Activated CD8-positive, alpha-beta memory T cell treated with anti-CD3 and anti-CD28 coated beads, Interleukin-2, amount 50 U/mL, for 1 hour (primary cell): ENCODE data around the gene L3MBTL4.
"Not testable (repeated sequence)": the region's sequence is repeated elsewhere in the genome, so short reads cannot be mapped to it uniquely, and the experiment has no call there.

Source experiments
- DNase-seq: peaks from one replicate; pipeline ENCODE4 v3.0.0-alpha.2; 2020; ENCODE audit errors: extremely low read depth

The L3MBTL4 gene

DNA sequence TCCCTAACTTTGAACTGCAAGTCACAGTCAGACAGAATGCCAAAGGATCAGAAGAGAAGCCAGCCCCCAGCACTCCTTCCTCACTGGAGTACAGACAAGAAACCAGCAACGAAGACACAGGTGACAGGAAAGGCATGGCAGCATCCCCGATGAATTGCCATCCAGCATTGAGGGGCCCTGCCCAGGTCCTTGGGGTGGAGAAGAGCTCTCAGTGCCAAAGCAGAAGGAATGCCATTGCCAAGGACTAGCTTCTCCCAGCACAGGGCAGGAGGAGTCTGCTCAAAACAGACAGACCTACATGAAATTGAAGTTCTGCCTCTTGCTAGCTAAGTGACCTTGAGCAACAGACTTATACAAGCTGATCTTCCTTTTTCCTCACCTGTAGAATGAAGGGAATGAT lies 220.1 kb downstream of the L3MBTL4 start:
- no peak for DNase-seq

DNA sequence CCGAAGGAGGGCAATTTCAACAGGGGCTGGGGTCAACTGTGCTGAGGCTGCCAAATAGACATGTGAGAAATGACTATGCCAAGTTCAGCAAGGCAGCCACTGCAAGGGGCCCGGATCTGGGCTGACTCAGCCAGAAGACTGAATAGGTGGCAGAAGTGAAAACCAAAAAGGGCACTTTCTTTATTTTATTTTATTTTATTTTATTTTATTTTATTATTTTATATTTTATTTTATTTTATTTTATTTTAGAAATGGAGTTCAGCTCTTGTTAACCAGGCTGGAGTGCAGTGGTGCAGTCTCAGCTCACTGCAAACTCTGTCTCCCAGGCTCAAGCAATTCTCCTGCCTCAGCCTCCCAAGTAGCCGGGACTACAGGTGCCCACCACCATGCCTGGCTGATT lies 228.9 kb downstream of the L3MBTL4 start:
- DNase-seq, result not testable (repeated sequence)

DNA sequence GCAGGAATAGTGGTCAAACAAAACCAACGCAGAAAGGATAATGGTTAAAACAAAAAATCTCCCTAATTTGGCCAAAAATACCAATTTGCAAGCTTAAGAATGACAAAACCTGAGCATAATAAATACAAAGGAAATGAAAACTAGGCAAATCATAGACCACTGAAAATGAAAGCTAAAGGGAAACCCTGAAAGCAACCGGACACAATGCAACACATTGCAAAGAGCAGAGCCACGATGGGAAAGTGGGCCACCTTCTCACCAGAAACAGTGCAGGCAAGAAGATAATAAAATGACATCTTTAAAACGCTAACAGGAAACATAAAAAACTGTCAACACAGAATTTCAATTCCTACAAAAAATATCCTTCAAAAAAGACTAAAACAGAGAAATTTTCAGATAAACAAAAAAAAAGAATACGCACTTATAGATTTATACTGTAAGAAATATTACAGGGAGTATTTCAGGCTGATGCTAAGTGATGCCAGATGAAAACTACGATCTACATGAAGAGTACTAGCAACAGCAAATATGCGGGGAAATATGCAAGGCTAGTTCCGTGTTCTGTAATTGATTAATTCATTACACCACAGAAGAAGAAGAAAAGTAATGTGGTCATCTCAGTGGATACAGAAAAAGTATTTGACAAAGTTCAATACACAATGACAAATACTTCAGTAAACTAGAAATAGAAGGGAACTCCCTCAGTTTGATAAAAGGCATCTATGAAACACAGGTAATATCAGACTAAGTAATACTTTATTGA lies 239.5 kb downstream of the L3MBTL4 start:
- no peak for DNase-seq

DNA sequence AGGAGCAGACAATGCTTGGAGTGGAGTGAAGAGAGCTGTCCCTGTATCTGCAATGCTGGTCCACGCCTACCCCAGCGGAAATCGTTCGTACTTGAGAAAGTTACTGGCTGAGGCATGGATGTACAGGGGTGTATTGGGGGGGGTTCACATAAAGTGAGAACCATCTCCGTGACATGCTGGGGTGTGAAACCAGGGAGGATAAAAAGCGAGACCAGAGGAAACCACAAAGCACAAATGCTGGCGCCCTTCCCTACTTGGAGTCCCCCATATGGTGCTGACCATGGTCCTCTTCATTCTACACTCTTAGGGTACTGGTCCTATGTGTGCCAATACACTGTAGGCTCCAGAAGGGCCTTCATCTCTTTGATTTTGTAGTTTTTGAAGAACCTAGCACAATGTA lies 244.1 kb downstream of the L3MBTL4 start:
- no peak for DNase-seq

DNA sequence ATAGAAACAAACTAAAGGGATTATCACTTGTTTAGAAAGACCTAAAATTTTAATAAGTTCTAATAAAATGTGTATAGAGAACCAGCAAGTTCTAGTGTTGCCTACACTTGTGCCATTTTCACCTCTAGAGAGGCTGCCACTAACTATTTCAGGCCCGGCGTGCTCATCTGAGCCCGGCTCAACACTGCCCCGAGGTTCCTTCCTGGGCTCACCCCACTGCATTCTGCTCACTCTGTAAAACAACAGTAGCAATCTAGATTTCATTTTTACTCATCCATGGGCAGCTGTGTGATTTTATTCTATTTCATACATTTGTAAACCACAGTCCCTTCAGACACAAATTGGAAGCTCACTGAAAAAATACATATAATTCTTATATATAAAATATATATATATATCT lies 253.2 kb downstream of the L3MBTL4 start:
- no peak for DNase-seq

DNA sequence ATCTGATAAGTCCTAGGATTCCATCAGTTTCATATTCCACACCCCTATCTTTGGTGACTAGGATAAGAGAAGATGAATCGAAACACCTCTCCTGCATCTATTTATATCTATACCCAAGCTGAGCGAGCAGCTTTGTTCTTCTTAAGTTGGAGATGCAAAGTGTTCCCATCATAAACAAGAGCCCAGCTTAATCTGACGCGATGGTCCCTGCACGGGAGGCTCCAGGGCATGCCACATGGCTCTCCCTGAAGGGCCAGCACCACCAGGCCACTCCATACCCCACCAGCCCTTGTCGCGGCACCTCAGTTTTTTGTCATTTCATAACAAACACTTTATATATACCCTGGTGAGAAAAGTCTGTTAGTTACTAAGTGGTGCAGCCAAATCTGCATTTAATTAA lies 255.3 kb downstream of the L3MBTL4 start:
- no peak for DNase-seq

DNA sequence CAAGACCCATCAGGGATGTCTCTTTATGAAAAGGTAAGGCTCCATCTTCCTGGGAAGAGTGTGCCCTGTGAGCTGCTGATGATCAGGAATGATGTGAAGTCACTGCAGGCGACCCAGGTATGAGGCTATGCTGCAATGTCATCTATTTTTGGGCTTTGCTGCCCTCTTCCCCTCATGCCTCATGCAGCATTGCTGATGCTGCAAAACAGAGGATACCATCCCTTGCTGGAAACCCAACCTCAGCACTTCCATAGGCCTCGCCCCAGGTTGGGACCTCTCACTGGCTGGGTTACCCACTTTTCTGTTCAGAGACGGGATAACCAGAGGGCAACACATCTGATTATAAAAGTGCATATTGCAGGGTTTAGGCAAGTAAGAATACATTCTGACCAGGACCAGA lies 255.8 kb downstream of the L3MBTL4 start:
- no peak for DNase-seq

DNA sequence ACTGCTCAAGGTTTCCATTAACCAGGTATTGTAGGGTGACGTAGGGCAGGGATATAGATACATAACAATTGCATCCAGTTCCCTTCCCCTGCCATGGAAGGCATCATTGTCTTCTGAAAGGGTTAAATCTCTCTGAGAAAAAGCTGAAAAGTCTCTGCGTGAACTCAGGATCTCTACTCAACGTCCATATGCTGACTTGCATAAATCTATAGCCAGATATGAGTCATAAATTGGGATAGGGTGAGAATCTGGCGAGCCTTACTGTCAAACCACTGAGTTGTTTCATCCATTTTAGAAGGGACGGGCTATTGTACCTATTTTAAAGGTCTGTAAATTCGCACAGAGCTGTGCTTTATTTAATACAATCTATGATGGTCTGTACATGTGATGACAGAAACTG lies 258.3 kb downstream of the L3MBTL4 start:
- DNase-seq, result no peak

DNA sequence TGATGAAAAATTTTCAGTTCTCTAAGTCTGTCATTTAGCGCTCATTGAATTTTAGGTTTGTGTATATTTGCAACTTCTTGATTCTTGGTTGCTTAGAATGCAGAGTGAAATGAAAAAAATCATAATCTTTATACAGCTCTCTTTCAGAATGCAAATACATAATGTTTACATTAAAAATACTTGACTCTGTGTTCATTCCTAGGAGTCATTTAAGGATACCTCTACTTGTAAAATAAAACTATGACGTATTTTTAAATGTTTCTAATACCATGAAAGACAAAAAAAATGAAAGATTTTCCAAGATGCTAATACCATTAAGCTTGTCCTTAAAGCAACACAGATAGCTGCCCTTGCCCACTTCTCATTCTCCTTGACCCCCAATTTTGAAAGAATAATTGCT lies 259.0 kb downstream of the L3MBTL4 start:
- DNase-seq, result no peak

DNA sequence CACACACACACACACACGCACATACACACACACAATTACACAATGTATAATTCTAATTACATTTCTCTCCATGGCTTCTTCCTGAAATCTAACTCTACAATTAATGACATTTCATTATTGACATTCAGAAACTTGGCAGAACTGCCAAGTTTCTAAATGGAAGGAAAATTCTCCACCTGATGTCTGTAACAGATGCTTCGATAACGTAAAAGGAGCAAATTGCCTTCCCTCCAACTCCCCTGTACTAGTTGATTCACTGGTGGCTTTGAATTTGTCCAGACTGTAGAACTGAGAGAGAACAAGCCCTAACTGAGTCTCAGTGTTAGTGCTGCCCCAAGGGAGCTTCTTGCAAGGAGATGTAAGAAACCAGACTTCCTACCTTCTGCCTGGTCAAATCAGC lies 264.3 kb downstream of the L3MBTL4 start:
- DNase-seq, result no peak

DNA sequence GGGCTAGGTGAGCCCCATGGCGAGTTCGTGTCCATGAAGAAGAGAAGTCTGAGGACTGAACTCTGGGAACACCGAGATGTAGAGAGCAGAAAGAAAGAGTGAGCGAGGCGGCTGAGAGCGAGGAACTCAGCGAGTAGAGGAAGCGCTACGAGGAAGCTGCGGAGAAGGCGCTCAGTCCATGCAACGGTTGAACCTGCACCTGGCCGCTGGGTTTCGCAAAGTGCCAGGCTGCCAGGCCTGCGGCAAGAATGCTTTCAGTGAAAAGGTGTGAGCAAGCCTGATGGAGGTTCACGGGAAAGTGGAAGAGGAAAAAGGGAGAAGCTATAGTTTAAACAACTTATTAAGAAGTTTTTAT lies 268.4 kb downstream of the L3MBTL4 start:
- DNase-seq, result no peak

DNA sequence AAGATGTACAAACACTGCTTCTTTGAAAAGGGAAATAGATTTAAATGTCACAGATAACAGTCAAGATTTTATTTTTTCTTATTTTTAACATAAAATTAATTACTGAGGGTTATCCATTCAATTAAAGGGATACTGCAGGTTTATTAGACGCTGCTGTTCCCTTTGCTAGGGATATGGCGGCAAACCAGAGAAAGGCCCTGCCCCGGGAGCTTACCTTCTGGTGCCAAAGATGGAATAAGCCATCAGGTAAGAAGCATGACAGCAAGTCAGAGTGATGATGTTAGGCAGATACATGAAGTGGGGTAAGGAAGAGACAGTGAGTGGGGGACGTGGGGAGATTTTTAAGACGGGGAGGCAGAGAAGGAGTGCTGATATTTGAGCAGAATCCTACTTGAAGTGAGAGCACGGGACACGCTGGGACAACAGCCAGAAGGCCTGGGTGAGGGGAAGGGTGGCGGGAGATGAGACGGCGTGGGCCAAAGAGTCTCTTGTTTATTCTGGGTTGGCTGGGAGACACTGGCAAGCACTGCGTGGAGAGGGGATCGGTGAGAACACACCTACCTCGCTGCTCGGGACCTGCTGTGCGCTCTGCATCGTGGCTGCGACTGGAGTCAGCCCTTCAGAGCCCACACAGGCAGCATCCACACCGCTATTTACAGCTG lies 268.9 kb downstream of the L3MBTL4 start:
- DNase-seq, result no peak

DNA sequence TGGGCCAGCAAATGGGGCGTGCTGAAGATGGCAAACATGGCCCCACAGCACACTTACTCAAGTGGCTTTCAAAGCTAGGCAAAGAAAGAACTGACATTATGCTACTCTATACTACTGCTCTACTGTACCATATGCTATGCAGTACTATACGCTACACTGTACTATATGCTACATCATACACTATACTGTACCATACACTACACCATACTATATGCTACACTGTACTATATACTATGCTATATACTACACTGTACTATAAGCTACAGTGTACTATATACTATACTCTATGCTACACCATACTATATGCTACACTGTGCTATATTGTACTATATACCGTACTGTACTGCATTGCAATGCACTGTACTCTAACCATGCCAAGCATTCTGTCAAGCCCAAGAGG lies 275.7 kb downstream of the L3MBTL4 start:
- no peak for DNase-seq

DNA sequence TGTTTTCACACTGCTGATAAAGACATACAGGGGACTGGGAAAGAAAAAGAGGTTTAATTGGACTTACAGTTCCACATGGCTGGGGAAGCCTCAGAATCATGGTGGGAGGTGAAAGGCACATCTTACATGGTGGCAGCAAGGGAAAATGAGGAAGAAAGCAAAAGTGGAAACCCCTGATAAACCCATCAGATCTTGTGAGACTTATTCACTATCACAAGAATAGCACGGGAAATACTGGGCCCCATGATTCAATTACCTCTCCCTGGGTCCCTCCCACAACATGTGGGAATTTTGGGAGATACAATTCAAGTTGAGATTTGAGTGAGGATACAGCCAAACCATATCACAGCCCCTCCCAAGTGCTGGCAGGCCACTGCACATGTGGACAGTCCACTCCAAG lies 278.8 kb downstream of the L3MBTL4 start:
- not testable (repeated sequence) for DNase-seq

DNA sequence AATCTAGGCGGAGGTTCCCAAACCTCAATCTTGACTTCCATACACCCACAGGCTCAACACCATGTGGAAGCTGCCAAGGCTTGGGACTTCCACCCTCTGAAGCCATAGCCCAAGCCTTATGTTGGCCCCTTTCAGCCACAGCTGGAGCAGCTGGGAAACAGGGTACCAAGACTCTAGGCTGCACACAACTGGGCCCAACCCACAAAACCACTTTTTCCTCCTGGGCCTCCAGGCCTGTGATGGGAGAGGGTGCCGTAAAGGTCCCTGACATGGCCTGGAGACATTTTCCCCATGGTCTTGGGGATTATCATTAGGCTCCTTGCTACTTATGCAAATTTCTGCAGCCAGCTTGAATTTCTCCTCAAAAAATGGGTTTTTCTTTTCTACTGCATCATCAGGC lies 279.7 kb downstream of the L3MBTL4 start:
- DNase-seq, result not testable (repeated sequence)

DNA sequence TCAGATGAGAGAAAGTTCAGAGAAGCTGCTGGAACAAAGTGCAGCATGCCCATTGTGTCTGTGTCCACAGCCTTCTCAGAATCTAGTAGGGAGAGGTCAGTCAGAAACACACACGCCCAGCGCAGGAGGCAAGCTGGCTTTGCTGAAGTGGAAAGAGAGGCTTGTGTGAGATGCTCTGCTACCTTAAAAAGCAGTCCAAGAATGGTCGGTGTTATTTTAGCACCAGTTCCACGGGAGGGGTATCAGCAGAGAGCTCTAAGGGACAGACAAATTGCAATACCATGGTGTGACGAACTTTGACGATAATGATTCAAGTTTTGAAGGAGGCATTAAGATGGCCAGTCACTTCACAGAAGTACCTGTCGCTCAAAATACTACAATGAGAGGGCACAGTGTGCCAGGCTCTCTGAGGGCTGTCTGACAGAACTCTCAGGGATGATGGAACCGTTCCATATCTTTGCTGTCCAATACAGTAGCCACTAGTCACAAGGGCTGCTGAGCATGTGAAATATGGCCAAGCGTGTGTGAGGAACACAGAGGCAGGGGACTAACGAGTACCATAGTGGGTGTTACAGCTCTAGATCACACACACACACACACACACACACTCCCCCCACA lies 281.9 kb downstream of the L3MBTL4 start:
- no peak for DNase-seq

DNA sequence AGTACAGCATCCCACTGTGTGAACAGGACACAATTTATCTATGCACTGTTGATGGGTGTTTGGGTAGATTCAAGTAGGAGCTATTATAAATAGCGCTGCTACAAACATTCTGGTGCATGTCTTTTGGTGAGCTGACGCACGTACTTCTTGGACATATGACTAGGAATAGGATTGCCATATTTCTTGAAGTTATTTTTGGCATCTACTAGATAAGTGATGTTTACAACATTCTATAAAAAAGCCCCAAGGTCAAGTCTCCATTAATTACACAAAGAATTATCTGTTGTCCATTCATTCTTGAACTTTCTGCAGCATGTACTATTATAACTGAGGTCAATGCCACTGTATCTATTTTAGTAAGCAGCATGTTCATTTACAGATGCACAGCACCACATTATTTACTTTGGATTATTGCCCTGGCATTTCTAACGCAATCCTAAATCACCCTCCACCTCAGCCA lies 293.9 kb downstream of the L3MBTL4 start:
- DNase-seq, result no peak

DNA sequence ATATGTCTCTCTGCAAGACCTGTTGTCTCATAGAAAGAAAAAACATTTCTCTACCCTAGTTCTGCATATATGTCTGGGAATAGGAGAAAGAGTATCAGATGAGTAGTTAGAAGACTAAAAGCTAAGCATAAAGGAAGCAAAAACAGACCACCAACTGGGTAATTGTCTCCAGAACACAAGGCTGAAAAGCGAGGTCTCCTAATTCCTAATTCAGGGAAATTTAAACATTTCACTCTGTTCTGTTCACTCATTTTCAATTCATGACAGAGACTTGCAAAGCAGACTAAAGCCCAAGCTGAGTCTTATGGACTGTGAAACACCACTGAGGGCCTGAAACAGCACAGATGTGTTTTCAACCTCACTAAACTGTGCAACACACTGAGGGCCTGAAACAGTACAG lies 294.9 kb downstream of the L3MBTL4 start:
- no peak for DNase-seq

DNA sequence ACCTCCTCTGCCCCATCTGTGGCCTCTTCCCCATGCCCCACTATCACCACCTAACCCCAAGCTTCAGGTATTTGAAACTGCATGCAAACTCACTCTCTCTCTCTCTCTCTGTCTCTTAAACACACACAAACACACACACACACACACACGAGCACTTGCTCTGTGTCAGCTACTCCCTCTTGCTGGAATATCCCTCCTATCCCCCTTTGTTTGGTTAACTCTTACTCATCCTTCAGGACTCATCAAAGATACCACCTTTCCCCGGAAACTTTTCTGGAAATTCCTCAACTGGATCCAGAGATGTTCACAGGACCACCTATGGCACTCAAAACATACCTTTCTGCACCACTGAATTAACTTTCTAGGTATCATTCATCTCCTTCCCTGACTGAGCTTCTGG lies 296.6 kb downstream of the L3MBTL4 start:
- no peak for DNase-seq

DNA sequence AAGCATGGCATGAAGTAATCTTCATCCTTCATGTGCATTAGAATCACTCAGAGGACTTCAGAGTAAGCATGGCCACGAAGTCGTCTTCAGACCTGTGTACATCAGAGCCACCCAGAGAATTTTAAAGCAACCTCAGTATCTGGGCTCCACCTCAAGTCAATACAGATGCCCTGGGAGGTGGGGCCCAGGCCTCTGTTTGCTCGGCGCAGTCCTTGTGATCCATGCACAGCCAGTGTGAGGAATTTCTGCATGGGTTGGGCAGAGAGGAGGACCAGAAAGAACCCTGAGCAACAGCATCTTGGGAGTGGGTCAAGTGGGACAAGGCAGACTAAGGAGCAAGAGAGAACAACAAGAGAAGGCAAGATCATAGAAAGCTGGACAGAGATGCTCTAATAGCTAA lies 299.0 kb downstream of the L3MBTL4 start:
- DNase-seq, result no peak

DNA sequence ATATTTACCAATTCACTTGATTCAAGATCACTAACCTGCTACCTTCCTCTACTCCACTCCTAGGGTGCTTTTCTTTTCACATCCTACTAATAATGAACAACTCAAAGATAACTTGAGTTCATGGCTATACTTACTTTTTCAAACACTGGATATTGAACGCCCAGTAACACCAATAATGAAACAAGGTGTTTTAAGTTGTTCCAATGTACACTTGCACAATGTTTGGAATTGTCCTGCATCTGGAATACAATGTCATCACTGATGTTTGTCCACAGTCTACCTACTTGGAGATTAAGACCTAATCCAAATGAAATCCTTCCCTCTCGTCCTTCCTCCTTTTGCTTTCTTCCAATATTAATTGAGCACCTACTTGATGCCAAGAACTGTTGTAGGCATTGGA lies 301.1 kb downstream of the L3MBTL4 start:
- DNase-seq, result no peak

DNA sequence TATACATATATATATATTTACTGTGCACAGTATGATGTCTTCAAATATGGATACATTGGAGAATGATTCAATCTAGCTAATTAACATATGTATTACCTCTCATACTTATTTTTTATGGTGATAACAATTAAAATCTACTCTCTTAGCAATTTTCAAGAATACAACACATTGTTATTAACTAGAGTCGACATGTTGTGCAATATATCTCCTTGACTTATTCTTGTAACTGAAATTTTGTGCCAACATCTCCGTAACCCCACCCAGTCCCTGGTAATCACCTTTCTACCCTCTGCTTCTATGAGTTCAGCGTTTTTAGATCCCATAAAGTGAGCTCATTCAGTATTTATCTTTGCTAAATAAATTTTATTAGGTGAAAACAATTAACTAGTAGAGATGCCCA lies 303.0 kb downstream of the L3MBTL4 start:
- DNase-seq, result no peak

DNA sequence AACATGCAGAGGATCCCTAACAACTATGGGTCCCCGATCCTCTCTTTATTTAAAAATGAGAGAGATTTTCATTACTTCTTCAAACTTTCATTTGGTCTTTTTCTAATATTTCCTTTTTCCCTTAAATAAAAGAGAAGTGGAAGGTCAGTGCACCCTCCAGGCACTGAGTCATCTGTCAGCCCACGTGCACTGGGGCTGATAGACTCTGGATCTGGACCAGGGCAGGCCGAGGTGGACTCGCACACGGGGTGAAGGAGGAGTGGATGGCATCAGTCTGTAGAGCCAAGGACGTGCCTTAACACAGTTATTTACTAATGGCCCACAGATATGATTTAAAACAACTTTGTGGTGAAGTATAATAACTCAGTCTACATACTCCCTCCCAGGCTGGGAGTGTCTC lies 305.0 kb downstream of the L3MBTL4 start:
- DNase-seq, result no peak
